Keratinocyte (primary cell): Measurements from ENCODE around the gene HIVEP1. TPM values are rescaled to one million over a fixed set of nuclear protein-coding genes. Genes with fewer than 3 reads are reported as not detected.

Experiments used
- DNase-seq: peaks from one replicate; pipeline ENCODE4 v3.0.0-alpha.2; 2011; ENCODE audit warnings: low read depth, missing footprints, low spot score
- FAIRE-seq: peaks from 2 replicates; lab custom pipeline; 2011; peaks lifted over from hg19 to GRCh38; lab: Jason Lieb, UNC
- H2AFZ ChIP-seq: 2 replicates; pipeline ENCODE4 v1.6.0; 2012; ENCODE audit warnings: low read length, control low read depth, inconsistent platforms; ENCODE audit not compliant: control insufficient read depth
- H3K27ac ChIP-seq: 2 replicates; pipeline ENCODE4 v1.5.1; 2011; ENCODE audit warnings: low read length; ENCODE audit not compliant: control insufficient read depth, insufficient read depth
- H3K27me3 ChIP-seq: 3 replicates; pipeline ENCODE4 v1.6.0; 2011; ENCODE audit warnings: low read length; ENCODE audit not compliant: control insufficient read depth, insufficient read depth; ENCODE audit errors: extremely low read depth
- H3K36me3 ChIP-seq, 2 experiments: 2 replicates in 1 of 2; 3 replicates in 1 of 2; pipeline ENCODE4 v1.5.1; 2011; ENCODE audit warnings: low read length in 2 of 2, mild to moderate bottlenecking in 1 of 2; ENCODE audit not compliant: control insufficient read depth in 2 of 2, insufficient read depth in 2 of 2; ENCODE audit errors: extremely low read depth in 1 of 2
- H3K4me1 ChIP-seq: 3 replicates; pipeline ENCODE4 v1.5.1; 2011; ENCODE audit warnings: low read length; ENCODE audit not compliant: control insufficient read depth, insufficient read depth; ENCODE audit errors: extremely low read depth
- H3K4me2 ChIP-seq: 3 replicates; pipeline ENCODE4 v1.6.0; 2011; ENCODE audit warnings: low read depth, low read length; ENCODE audit not compliant: control insufficient read depth, insufficient read depth; ENCODE audit errors: extremely low read depth
- H3K4me3 ChIP-seq, 3 experiments: fragments of 200-600 bp in 1 of 3; sonication (generic) in 1 of 3; 2 replicates in 2 of 3; 3 replicates in 1 of 3; pipeline ENCODE4 v1.5.1; 2011 to 2016; ENCODE audit warnings: low read length in 3 of 3, mild to moderate bottlenecking in 3 of 3, control low read depth in 2 of 3, inconsistent platforms in 1 of 3, low read depth in 1 of 3, mixed read lengths in 1 of 3, mixed run types in 1 of 3, moderate library complexity in 1 of 3; ENCODE audit not compliant: control insufficient read depth in 2 of 3, insufficient read depth in 2 of 3; ENCODE audit errors: extremely low read depth in 1 of 3
- H3K79me2 ChIP-seq: 2 replicates; pipeline ENCODE4 v1.6.0; 2012; ENCODE audit warnings: low read length; ENCODE audit not compliant: control insufficient read depth, insufficient read depth
- H3K9ac ChIP-seq: 3 replicates; pipeline ENCODE4 v1.6.0; 2011; ENCODE audit warnings: low read length; ENCODE audit not compliant: control insufficient read depth, insufficient read depth; ENCODE audit errors: extremely low read depth
- H3K9me1 ChIP-seq: 3 replicates; pipeline ENCODE4 v1.6.0; 2011; ENCODE audit warnings: low read length; ENCODE audit not compliant: control insufficient read depth, insufficient read depth; ENCODE audit errors: extremely low read depth
- H3K9me3 ChIP-seq: 2 replicates; pipeline ENCODE4 v1.5.1; 2012; ENCODE audit warnings: low read depth, low read length; ENCODE audit not compliant: control insufficient read depth
- H4K20me1 ChIP-seq: 3 replicates; pipeline ENCODE4 v1.6.0; 2011; ENCODE audit warnings: low read length; ENCODE audit not compliant: control insufficient read depth, insufficient read depth; ENCODE audit errors: extremely low read depth
- EZH2 ChIP-seq: IDR thresholded peaks from one replicate; pipeline ENCODE4 v1.6.1; 2012; ENCODE audit warnings: inconsistent platforms, mild to moderate bottlenecking, low read length, moderate library complexity
- dilution Hi-C: fragments of 300-500 bp; cut with MboI; formaldehyde crosslinking; loops from one replicate; pipeline ENCODE4 v1.7.0; 2020; ENCODE audit warnings: low sequenced_read_pairs; ENCODE audit not compliant: extremely low pct_ligation_motif_present
- polyA plus RNA-seq, 5 experiments: library from polyadenylated mRNA; depleted of rRNA in 3 of 5; stranded (reverse) in 3 of 5; stranded (forward) in 1 of 5; unstranded in 1 of 5; fragments of >200 nt; gene quantifications; 1 replicate in 1 of 5; 2 replicates in 3 of 5; 3 replicates in 1 of 5; pipeline versions ENCODE4 v1.2.1 to v1.2.3, GENCODE V29; 2011 to 2012; ENCODE audit warnings: missing spikeins in 2 of 5, low read depth in 1 of 5, low replicate concordance in 1 of 5
- TF ChIP-seq, protein P1 (sequence below), 3 experiments: IDR thresholded peaks in 1 of 3; conservative IDR thresholded peaks in 1 of 3; optimal IDR thresholded peaks in 1 of 3; 2 replicates in 2 of 3; 3 replicates in 1 of 3; pipeline versions ENCODE3 to v1.5.1; 2011; ENCODE audit warnings: low read length in 3 of 3, mild to moderate bottlenecking in 3 of 3, moderate library complexity in 2 of 3, control low read depth in 1 of 3, inconsistent platforms in 1 of 3; ENCODE audit not compliant: insufficient read depth in 2 of 3; ENCODE audit errors: extremely low read depth in 1 of 3

The HIVEP1 gene
- polyA plus RNA-seq, 1 donor (not counting 4 experiments of a cell fraction or from before 2014, with no cell fraction given), result 13.7 TPM

DNA sequence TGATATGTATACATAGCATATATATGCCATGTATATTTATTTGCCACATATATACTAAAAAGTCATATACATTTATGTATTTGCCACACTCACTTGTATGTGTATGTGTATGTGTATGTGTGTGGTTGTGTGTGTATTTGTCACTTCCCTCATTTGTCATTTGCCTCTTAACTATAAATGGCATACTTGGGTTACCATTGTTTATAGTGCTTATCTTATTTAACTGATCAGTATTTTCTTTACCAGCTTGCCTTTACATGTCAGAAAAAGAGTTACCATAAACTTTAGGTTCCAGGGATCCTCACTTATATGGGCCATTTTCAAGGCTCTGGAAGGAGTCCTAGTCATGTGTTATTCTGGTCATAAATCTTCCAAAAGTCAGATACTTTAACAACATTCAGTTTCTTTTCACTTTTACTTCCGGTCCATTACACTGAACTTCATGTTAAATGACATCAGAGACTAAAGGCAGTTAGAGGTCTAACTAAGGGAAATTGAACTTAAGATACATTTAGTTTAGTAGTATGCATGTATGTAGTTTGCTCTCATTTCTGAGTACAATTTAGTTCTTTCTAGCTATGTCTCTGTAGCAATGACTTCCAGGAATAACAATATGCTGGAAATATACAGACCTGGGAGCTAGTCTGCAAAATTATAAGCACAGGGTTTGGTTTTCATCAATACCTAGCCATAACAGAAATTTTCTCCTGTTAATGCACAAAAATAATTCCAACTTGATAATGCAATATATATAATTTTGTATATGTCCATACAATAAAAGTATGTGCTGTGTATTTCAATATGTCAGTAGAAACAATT lies 33.7 kb upstream of the HIVEP1 start:
- H3K9me3 ChIP-seq, result no peaks in the 10 kb centered on the region
- no peaks in the 10 kb centered on the region for H3K79me2 ChIP-seq
- no peak for DNase-seq
- no peak for FAIRE-seq
- no peak overlapping the region for H2AFZ ChIP-seq
- no peak overlapping the region for H3K27ac ChIP-seq
- dilution Hi-C loops, result no loop called here
- no peak overlapping the region for H3K4me3 ChIP-seq
- H3K9ac ChIP-seq, result no peak overlapping the region
- H4K20me1 ChIP-seq, result no peaks in the 10 kb centered on the region
- no peaks in the 10 kb centered on the region for H3K36me3 ChIP-seq
- no peaks in the 10 kb centered on the region for H3K27me3 ChIP-seq
- TF ChIP-seq EZH2, result no peak
- peaks cover 8% of the 10 kb centered on the region for H3K4me1 ChIP-seq
- H3K4me2 ChIP-seq, result no peak overlapping the region
- no peaks in the 10 kb centered on the region for H3K9me1 ChIP-seq

DNA sequence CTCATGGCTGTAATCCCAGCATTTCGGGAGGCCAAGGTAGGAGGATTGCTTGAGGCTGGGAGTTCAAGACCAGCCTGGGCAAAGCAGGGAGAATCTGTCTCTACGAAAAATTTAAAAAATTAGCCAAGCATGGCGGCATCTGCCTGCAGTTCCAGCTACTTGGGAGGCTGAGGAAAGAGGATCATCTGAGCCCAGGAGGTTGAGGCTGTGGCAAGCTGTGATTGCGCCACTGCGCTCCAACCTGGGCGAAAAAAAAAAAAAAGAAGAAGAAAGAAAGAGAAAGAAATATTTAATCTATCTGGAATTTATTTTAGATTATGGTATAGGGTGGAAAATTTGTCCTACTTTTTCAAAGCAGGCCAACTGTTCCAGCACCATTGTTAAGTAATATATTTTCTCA lies 32.2 kb upstream of the HIVEP1 start:
- FAIRE-seq (no peak), DNase-seq (no peak)
- Histone ChIP-seq H3K4me3 (no peak overlapping the region), H3K9me1 (no peaks in the 10 kb centered on the region), H3K4me2 (no peak overlapping the region), H3K27me3 (no peaks in the 10 kb centered on the region), H3K4me1 (peaks cover 4% of the 10 kb centered on the region), H3K9ac (no peak overlapping the region), H3K79me2 (no peaks in the 10 kb centered on the region), H3K9me3 (no peaks in the 10 kb centered on the region), H4K20me1 (no peaks in the 10 kb centered on the region), H2AFZ (no peak overlapping the region), H3K36me3 (no peaks in the 10 kb centered on the region), H3K27ac (no peak overlapping the region)
- dilution Hi-C loops, result no loop called here
- TF ChIP-seq, protein P1, sequence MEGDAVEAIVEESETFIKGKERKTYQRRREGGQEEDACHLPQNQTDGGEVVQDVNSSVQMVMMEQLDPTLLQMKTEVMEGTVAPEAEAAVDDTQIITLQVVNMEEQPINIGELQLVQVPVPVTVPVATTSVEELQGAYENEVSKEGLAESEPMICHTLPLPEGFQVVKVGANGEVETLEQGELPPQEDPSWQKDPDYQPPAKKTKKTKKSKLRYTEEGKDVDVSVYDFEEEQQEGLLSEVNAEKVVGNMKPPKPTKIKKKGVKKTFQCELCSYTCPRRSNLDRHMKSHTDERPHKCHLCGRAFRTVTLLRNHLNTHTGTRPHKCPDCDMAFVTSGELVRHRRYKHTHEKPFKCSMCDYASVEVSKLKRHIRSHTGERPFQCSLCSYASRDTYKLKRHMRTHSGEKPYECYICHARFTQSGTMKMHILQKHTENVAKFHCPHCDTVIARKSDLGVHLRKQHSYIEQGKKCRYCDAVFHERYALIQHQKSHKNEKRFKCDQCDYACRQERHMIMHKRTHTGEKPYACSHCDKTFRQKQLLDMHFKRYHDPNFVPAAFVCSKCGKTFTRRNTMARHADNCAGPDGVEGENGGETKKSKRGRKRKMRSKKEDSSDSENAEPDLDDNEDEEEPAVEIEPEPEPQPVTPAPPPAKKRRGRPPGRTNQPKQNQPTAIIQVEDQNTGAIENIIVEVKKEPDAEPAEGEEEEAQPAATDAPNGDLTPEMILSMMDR (optimal IDR thresholded peaks at IDR 0.05 in 1 of 3, IDR thresholded peaks at IDR 0.05 in 1 of 3, conservative IDR thresholded peaks at IDR 0.05 in 1 of 3; ENCODE audit: extremely low read depth in 1 of 3, insufficient read depth in 2 of 3, low read length in 3 of 3), result no peak
- no peak for TF ChIP-seq EZH2
